Bronchial smooth muscle cell (primary cell): Measurements from ENCODE around the gene PPP3R1. TPM values are rescaled to one million over a fixed set of nuclear protein-coding genes. Genes with fewer than 3 reads are reported as not detected.

ENCODE experiments used
- total RNA-seq: library from RNA; depleted of rRNA; stranded (reverse); fragments of >200 nt; gene quantifications from 2 replicates; pipeline ENCODE4 v1.2.1, GENCODE V29; 2014

PPP3R1 gene
- total RNA-seq, result 6.9 and 12.9 TPM in 2 replicates

GRCh38 chr2:68252400-68253218, at the start of gene PPP3R1:
Gene PPP3R1 (minus strand): TSS chr2:68252532. CDS start chr2:68252127, 405 bp downstream.

GRCh38 chr2:68157402-68158133, 94.8 kb downstream of the PPP3R1 start, which contains the start of gene PNO1:
Gene PNO1 (plus strand): TSS chr2:68157888. CDS start chr2:68157935, 47 bp downstream.

Other genes with a start within 250 kb of the PPP3R1 start
- gene C1D, start 189.5 kb downstream of the PPP3R1 start, total RNA-seq, result 7.1 and 10.7 TPM in 2 replicates
- gene PNO1, start 94.6 kb downstream of the PPP3R1 start, total RNA-seq, result 3.5 and 4.3 TPM in 2 replicates
- gene CNRIP1, start 67.4 kb upstream of the PPP3R1 start, total RNA-seq, result 17.2 and 18.0 TPM in 2 replicates
- not detected in 2 replicates for gene PLEK, start 112.8 kb upstream of the PPP3R1 start, total RNA-seq
- gene FBXO48, start 214.8 kb upstream of the PPP3R1 start, total RNA-seq, result 0.26 and 0.32 TPM in 2 replicates
- 3.5 and 5.9 TPM in 2 replicates for gene APLF, start 215.1 kb upstream of the PPP3R1 start, total RNA-seq